GM12878 (cell line): ENCODE measurements around the gene NT5DC3. TPM values are rescaled to one million over a fixed set of nuclear protein-coding genes. Genes with fewer than 3 reads are reported as not detected.
A peak's percentile ranks its signal among the peaks of the same experiment; 100 is the strongest.

ENCODE experiments used
- ATAC-seq: fragments of 200-7000 bp; cut with Tn5 transposase; 3 replicates; pipeline ENCODE4 v1.9.1; 2020; ENCODE audit warnings: mild to moderate bottlenecking, moderate library complexity
- BruUV-seq: library from RNA; stranded (reverse); fragments of 400-500 nt; replicated peaks from 2 replicates; lab custom pipeline; 2021; lab: Mats Ljungman, UMichigan
- CTCF ChIA-PET: fragments of 300-600 bp; sonication (Branson Sonifier 250); formaldehyde crosslinking; extraction: SDS; loops from one replicate; lab custom pipeline; 2021; ENCODE audit warnings: inconsistent platforms; lab: Yijun Ruan, JAX
- POLR2A ChIA-PET: fragments of 350-600 bp; formaldehyde crosslinking; extraction: SDS; loops from one replicate; lab custom pipeline; 2021; ENCODE audit warnings: inconsistent platforms; lab: Charles Lee
- RAD21 ChIA-PET: fragments of 300-600 bp; sonication (Branson Sonifier 250); formaldehyde crosslinking; loops from one replicate; lab custom pipeline; 2023; ENCODE audit warnings: antibody characterized with exemption; ENCODE audit not compliant: unreplicated experiment; lab: Charles Lee
- SMC1A ChIA-PET: fragments of 300-600 bp; sonication (Branson Sonifier 250); formaldehyde crosslinking; loops from one replicate; lab custom pipeline; 2023; ENCODE audit not compliant: unreplicated experiment, uncharacterized antibody; lab: Charles Lee
- DNase-seq: peaks from one replicate; pipeline ENCODE4 v3.0.0-alpha.2; 2011; ENCODE audit warnings: low read depth, low spot score
- FAIRE-seq: peaks from 3 replicates; lab custom pipeline; 2011; peaks lifted over from hg19 to GRCh38; lab: Jason Lieb, UNC
- H2AFZ ChIP-seq: 2 replicates; pipeline ENCODE4 v1.6.0; 2011; ENCODE audit warnings: low read depth, low read length, control low read depth; ENCODE audit not compliant: control insufficient read depth
- H3K27ac ChIP-seq: 2 replicates; pipeline ENCODE4 v1.5.1; 2011; ENCODE audit warnings: control low read depth; ENCODE audit not compliant: control insufficient read depth, insufficient read depth
- H3K27me3 ChIP-seq, 2 experiments: replicated peaks in 1 of 2; 2 replicates each; pipeline versions ENCODE4 v1.6.0 to v1.6.1; 2011; ENCODE audit warnings: low read length in 1 of 2; ENCODE audit not compliant: control insufficient read depth in 2 of 2, insufficient read depth in 2 of 2
- H3K36me3 ChIP-seq, 2 experiments: 2 replicates each; pipeline ENCODE4 v1.5.1; 2011; ENCODE audit warnings: low read length in 1 of 2; ENCODE audit not compliant: control insufficient read depth in 2 of 2, insufficient read depth in 2 of 2
- H3K4me1 ChIP-seq: 2 replicates; pipeline ENCODE4 v1.6.1; 2011; ENCODE audit warnings: mild to moderate bottlenecking, low read length, moderate library complexity, mixed read lengths; ENCODE audit not compliant: control insufficient read depth, insufficient read depth
- H3K4me2 ChIP-seq: 2 replicates; pipeline ENCODE4 v1.6.0; 2011; ENCODE audit warnings: control low read depth; ENCODE audit not compliant: control insufficient read depth, insufficient read depth
- H3K4me3 ChIP-seq: fragments of 200-600 bp; sonication (generic); 2 replicates; pipeline ENCODE4 v1.5.1; 2016
- H3K79me2 ChIP-seq: 2 replicates; pipeline ENCODE4 v1.6.0; 2011; ENCODE audit warnings: low read length; ENCODE audit not compliant: control insufficient read depth, insufficient read depth
- H3K9ac ChIP-seq: 2 replicates; pipeline ENCODE4 v1.8.0; 2011; ENCODE audit warnings: low read length, control low read depth, mixed read lengths; ENCODE audit not compliant: control insufficient read depth, insufficient read depth
- H3K9me3 ChIP-seq: replicated peaks from 3 replicates; pipeline ENCODE4 v1.5.1; 2011; ENCODE audit warnings: mild to moderate bottlenecking, low read length; ENCODE audit not compliant: control insufficient read depth, insufficient read depth
- H4K20me1 ChIP-seq: 2 replicates; pipeline ENCODE4 v1.6.0; 2011; ENCODE audit not compliant: control insufficient read depth, insufficient read depth
- BCL3 ChIP-seq: IDR thresholded peaks from 2 replicates; pipeline ENCODE4 v1.6.1; 2011; ENCODE audit warnings: borderline replicate concordance, low read depth, mild to moderate bottlenecking, moderate library complexity, low read length; ENCODE audit not compliant: insufficient read depth, poor library complexity, severe bottlenecking
- CBX3 ChIP-seq: fragments of 200-600 bp; sonication (generic); IDR thresholded peaks from 2 replicates; pipeline ENCODE4 v1.6.1; 2016; ENCODE audit warnings: low read depth, borderline replicate concordance
- RBBP5 ChIP-seq: fragments of 200-600 bp; sonication (generic); conservative IDR thresholded peaks from 2 replicates; pipeline ENCODE4 v1.6.1; 2016
- SPI1 ChIP-seq: IDR thresholded peaks from 2 replicates; pipeline ENCODE4 v1.6.1; 2011; ENCODE audit warnings: low read depth, mild to moderate bottlenecking, low read length, moderate library complexity, borderline replicate concordance; ENCODE audit not compliant: insufficient read depth
- WGBS: methylation state at CpG from one replicate; pipeline ENCODE4 v1.1.6; 2016; ENCODE audit warnings: low lambda C conversion rate; ENCODE audit not compliant: insufficient replicate concordance, insufficient coverage; ENCODE audit errors: missing lambda C conversion rate; 5-methylcytosine and 5-hydroxymethylcytosine counted together
- in situ Hi-C: fragments of 300-500 bp; cut with MboI; formaldehyde crosslinking; loops from 9 replicates; pipeline ENCODE4 v1.14.3; 2018; ENCODE audit warnings: mixed read lengths
- intact Hi-C: fragments of 100-400 bp; cut with micrococcal nuclease; formaldehyde crosslinking; loops from one replicate; pipeline ENCODE4 v1.14.2; 2022; ENCODE audit not compliant: unreplicated experiment
- polyA plus RNA-seq, 11 experiments: library from polyadenylated mRNA; depleted of rRNA in 4 of 11; unstranded in 6 of 11; stranded (reverse) in 5 of 11; fragments of >200 nt; fragmentation: Nextera tagmentation in 4 of 11; fragmentation: Illumina TruSeq in 1 of 11; extraction: Ambion mirVana in 4 of 11; extraction: Trizol in 1 of 11; gene quantifications; 1 replicate in 1 of 11; 2 replicates in 10 of 11; pipeline versions ENCODE4 v1.2.1 to v1.2.3, GENCODE V29; 2011 to 2016; ENCODE audit warnings: inconsistent platforms in 2 of 11, missing spikeins in 2 of 11, low read depth in 1 of 11
- total RNA-seq, 4 experiments: library from RNA; depleted of rRNA in 3 of 4; stranded (reverse); fragments of >200 nt in 3 of 4; fragmentation: Illumina TruSeq in 1 of 4; extraction: Trizol in 1 of 4; gene quantifications; 2 replicates each; pipeline versions ENCODE4 v1.2.1 to v1.2.3, GENCODE V29; 2013 to 2021

The NT5DC3 gene
- total and polyA plus RNA-seq, 10 of the 15 experiments (the other 5 are each of a cell fraction or from before 2014, with no cell fraction given), result 2.0 to 12.4 (median 5.9) TPM

- BruUV-seq, result no TSS peak
- Histone ChIP-seq H3K27me3 (peaks cover 2 to 3% of the 10 kb centered on the region in 2 experiments; a peak in 1 of 4 replicates), H3K4me1 (no peaks in the 10 kb centered on the region), H3K79me2 (no peaks in the 10 kb centered on the region), H3K27ac (no peak overlapping the region), H3K9ac (no peak overlapping the region), H3K4me2 (no peak overlapping the region), H3K36me3 (no peaks in the 10 kb centered on the region), H2AFZ (no peak overlapping the region), H3K4me3 (no peak overlapping the region), H3K9me3 (peaks cover 3% of the 10 kb centered on the region; the same call in 2 of the 3 replicates), H4K20me1 (no peaks in the 10 kb centered on the region)
- FAIRE-seq, result no peak
- no peak for DNase-seq
- no peak for ATAC-seq
- POLR2A ChIA-PET, result no interaction called here
- 24% methylated on average over 4 of the region's 4 CpGs for WGBS
- TF ChIP-seq SPI1, result peak; percentile 14; the same call in 1 of the 2 replicates
- TF ChIP-seq CBX3, result no peak
- SMC1A ChIA-PET, result no interaction called here
- CTCF ChIA-PET, result interaction anchor here (1.1 kb wide), 1 partner anchor 13 kb away, joined by 4 read pairs; no protein-coding TSS in a partner anchor
- RAD21 ChIA-PET, result no interaction called here
- intact Hi-C loops (no loop called here), in situ Hi-C loops (no loop called here)
Observed at GRCh38 chr12:103728323-103728722, 112.7 kb downstream of the NT5DC3 start.

- no peak for ATAC-seq
- SMC1A ChIA-PET, result no interaction called here
- no peak for FAIRE-seq
- POLR2A ChIA-PET, result no interaction called here
- in situ Hi-C loops, result no loop called here
- DNase-seq, result no peak
- H3K27me3 ChIP-seq, result peaks cover 2 to 3% of the 10 kb centered on the region in 2 experiments; a peak in 1 of 4 replicates
- no peaks in the 10 kb centered on the region for H3K4me1 ChIP-seq
- RAD21 ChIA-PET, result no interaction called here
- H3K79me2 ChIP-seq, result no peaks in the 10 kb centered on the region
- no peak overlapping the region for H2AFZ ChIP-seq
- WGBS, result 24% methylated on average over 3 of the region's 3 CpGs
- BruUV-seq, result no TSS peak
- no peak overlapping the region for H3K4me3 ChIP-seq
- no peak overlapping the region for H3K4me2 ChIP-seq
- TF ChIP-seq BCL3 (peak; percentile 67), RBBP5 (no peak)
- no peak overlapping the region for H3K9ac ChIP-seq
- peaks cover 3% of the 10 kb centered on the region; the same call in 2 of the 3 replicates for H3K9me3 ChIP-seq
- H4K20me1 ChIP-seq, result no peaks in the 10 kb centered on the region
- CTCF ChIA-PET, result no interaction called here
- H3K27ac ChIP-seq, result no peak overlapping the region
- no peaks in the 10 kb centered on the region for H3K36me3 ChIP-seq
- intact Hi-C loops, result no loop called here
Observed at GRCh38 chr12:103727638-103728037, 113.4 kb downstream of the NT5DC3 start.
